GM23338 (cell line): ENCODE data around the gene GCHFR. TPM values are rescaled to one million over a fixed set of nuclear protein-coding genes. Genes with fewer than 3 reads are reported as not detected.

Source experiments
- ATAC-seq: fragments of 200-7000 bp; cut with Tn5 transposase; 3 replicates; pipeline ENCODE4 v1.9.1; 2020
- DNase-seq: peaks from one replicate; pipeline ENCODE4 v3.0.0-alpha.2; 2015; ENCODE audit warnings: low spot score
- H2AFZ ChIP-seq: fragments of 200-600 bp; sonication (generic); 2 replicates; pipeline ENCODE4 v1.8.0; 2016; ENCODE audit warnings: antibody characterized with exemption, mild to moderate bottlenecking, moderate library complexity
- H3F3A ChIP-seq: fragments of 200-600 bp; sonication (generic); replicated peaks from 2 replicates; pipeline ENCODE4 v1.8.0; 2017; ENCODE audit warnings: antibody characterized with exemption, mixed run types, low read depth
- H3K27ac ChIP-seq: fragments of 200-600 bp; sonication (generic); 2 replicates; pipeline ENCODE4 v1.6.1; 2016; ENCODE audit warnings: low read depth
- H3K27me3 ChIP-seq: fragments of 200-600 bp; sonication (generic); 2 replicates; pipeline ENCODE4 v1.8.0; 2016; ENCODE audit warnings: mild to moderate bottlenecking, mixed run types, moderate library complexity; ENCODE audit not compliant: insufficient read depth
- H3K36me3 ChIP-seq: fragments of 200-600 bp; sonication (generic); 2 replicates; pipeline ENCODE4 v1.8.0; 2016; ENCODE audit warnings: mild to moderate bottlenecking; ENCODE audit not compliant: insufficient read depth
- H3K4me1 ChIP-seq: fragments of 200-600 bp; sonication (generic); 2 replicates; pipeline ENCODE4 v1.8.0; 2016; ENCODE audit warnings: mild to moderate bottlenecking, moderate library complexity; ENCODE audit not compliant: insufficient read depth
- H3K4me2 ChIP-seq: fragments of 200-600 bp; sonication (generic); 2 replicates; pipeline ENCODE4 v1.7.1; 2017; ENCODE audit warnings: mixed run types
- H3K4me3 ChIP-seq: fragments of 200-600 bp; sonication (generic); 2 replicates; pipeline ENCODE4 v1.6.1; 2016; ENCODE audit warnings: mixed run types
- H3K79me2 ChIP-seq: fragments of 200-600 bp; sonication (generic); replicated peaks from 2 replicates; pipeline ENCODE4 v1.8.0; 2017; ENCODE audit warnings: mild to moderate bottlenecking; ENCODE audit not compliant: insufficient read depth
- H3K9me2 ChIP-seq: fragments of 200-600 bp; sonication (generic); 2 replicates; pipeline ENCODE4 v1.8.0; 2017; ENCODE audit not compliant: insufficient read depth
- H4K20me1 ChIP-seq: fragments of 200-600 bp; sonication (generic); replicated peaks from 2 replicates; pipeline ENCODE4 v1.8.0; 2017; ENCODE audit warnings: mild to moderate bottlenecking; ENCODE audit not compliant: insufficient read depth
- H3K27ac Mint-ChIP-seq: 2 replicates; pipeline ENCODE4 v1.8.0; 2020; ENCODE audit warnings: inconsistent platforms, mild to moderate bottlenecking, moderate library complexity, mixed read lengths
- H3K27me3 Mint-ChIP-seq: 3 replicates; pipeline ENCODE4 v1.8.0; 2022; ENCODE audit warnings: low read depth, mild to moderate bottlenecking, moderate library complexity, mixed read lengths, inconsistent platforms; ENCODE audit not compliant: insufficient read depth, poor library complexity
- H3K36me3 Mint-ChIP-seq: 3 replicates; pipeline ENCODE4 v1.8.0; 2021; ENCODE audit warnings: low read depth, mild to moderate bottlenecking, inconsistent platforms, moderate library complexity, mixed read lengths
- H3K4me1 Mint-ChIP-seq: 3 replicates; pipeline ENCODE4 v1.8.0; 2020; ENCODE audit warnings: mild to moderate bottlenecking, inconsistent platforms, mixed read lengths
- H3K4me3 Mint-ChIP-seq: 3 replicates; pipeline ENCODE4 v1.8.0; 2021; ENCODE audit warnings: moderate library complexity, mild to moderate bottlenecking, inconsistent platforms, mixed read lengths
- H3K9me3 Mint-ChIP-seq: 3 replicates; pipeline ENCODE4 v1.8.0; 2020; ENCODE audit warnings: moderate library complexity, mild to moderate bottlenecking, inconsistent platforms, mixed read lengths
- CREB1 ChIP-seq: fragments of 250-450 bp; sonication (Bioruptor Pico); IDR thresholded peaks from 2 replicates; pipeline ENCODE4 v1.5.0; 2020; ENCODE audit warnings: low read depth, mild to moderate bottlenecking, moderate library complexity
- CTCF ChIP-seq, 2 experiments: fragments of 200-600 bp in 1 of 2; sonication (generic) in 1 of 2; conservative IDR thresholded peaks; 2 replicates each; pipeline versions ENCODE4 v1.5.1 to v1.6.1; 2016 to 2017; ENCODE audit warnings: antibody characterized with exemption in 2 of 2, low read depth in 2 of 2, mild to moderate bottlenecking in 2 of 2, moderate library complexity in 1 of 2
- ETS1 ChIP-seq: IDR thresholded peaks from 2 replicates; pipeline ENCODE4 v1.6.1; 2016; ENCODE audit warnings: antibody characterized with exemption
- EZH2 ChIP-seq: fragments of 200-600 bp; sonication (generic); IDR thresholded peaks from one replicate; pipeline ENCODE4 v1.8.0; 2017; ENCODE audit warnings: antibody characterized with exemption, mild to moderate bottlenecking, low read depth; ENCODE audit not compliant: unreplicated experiment
- EZH2phosphoT487 ChIP-seq: fragments of 200-600 bp; sonication (generic); IDR thresholded peaks from one replicate; pipeline ENCODE4 v1.8.1; 2018; ENCODE audit warnings: antibody characterized with exemption; ENCODE audit not compliant: unreplicated experiment
- JUNB ChIP-seq: IDR thresholded peaks from one replicate; pipeline ENCODE4 v1.6.1; 2016; ENCODE audit warnings: antibody characterized with exemption; ENCODE audit not compliant: unreplicated experiment
- NANOG ChIP-seq: IDR thresholded peaks from 2 replicates; pipeline ENCODE4 v1.6.1; 2016; ENCODE audit warnings: antibody characterized with exemption, borderline replicate concordance
- POLR2AphosphoS5 ChIP-seq: IDR thresholded peaks from 2 replicates; pipeline ENCODE4 v1.6.1; 2016; ENCODE audit warnings: antibody characterized with exemption, low read depth
- STAT1 ChIP-seq: IDR thresholded peaks from one replicate; pipeline ENCODE4 v1.6.1; 2016; ENCODE audit warnings: antibody characterized with exemption; ENCODE audit not compliant: unreplicated experiment
- ZNF114 ChIP-seq: fragments of 250-450 bp; sonication (Bioruptor Pico); IDR thresholded peaks from 2 replicates; pipeline ENCODE4 v1.5.0; 2020; ENCODE audit warnings: mild to moderate bottlenecking, moderate library complexity
- ZNF331 ChIP-seq: fragments of 250-450 bp; sonication (Bioruptor Pico); IDR thresholded peaks from 2 replicates; pipeline ENCODE4 v1.5.0; 2020; ENCODE audit warnings: low read depth, mild to moderate bottlenecking, moderate library complexity
- ZNF462 ChIP-seq: fragments of 250-450 bp; sonication (Bioruptor Pico); IDR thresholded peaks from 2 replicates; pipeline ENCODE4 v1.5.0; 2020; ENCODE audit warnings: mild to moderate bottlenecking, moderate library complexity
- polyA plus RNA-seq: library from polyadenylated mRNA; unstranded; fragments of >200 nt; fragmentation: Nextera tagmentation; extraction: Ambion mirVana; gene quantifications from 2 replicates; pipeline ENCODE4 v1.2.1, GENCODE V29; 2016
- total RNA-seq: library from RNA; depleted of rRNA; stranded (reverse); fragments of >200 nt; shearing (Covaris generic); gene quantifications from 2 replicates; pipeline ENCODE4 v1.2.3, GENCODE V29; 2014

Gene GCHFR
- total and polyA plus RNA-seq, 2 experiments from 2014 or later, result 38.9 to 44.2 TPM

DNA sequence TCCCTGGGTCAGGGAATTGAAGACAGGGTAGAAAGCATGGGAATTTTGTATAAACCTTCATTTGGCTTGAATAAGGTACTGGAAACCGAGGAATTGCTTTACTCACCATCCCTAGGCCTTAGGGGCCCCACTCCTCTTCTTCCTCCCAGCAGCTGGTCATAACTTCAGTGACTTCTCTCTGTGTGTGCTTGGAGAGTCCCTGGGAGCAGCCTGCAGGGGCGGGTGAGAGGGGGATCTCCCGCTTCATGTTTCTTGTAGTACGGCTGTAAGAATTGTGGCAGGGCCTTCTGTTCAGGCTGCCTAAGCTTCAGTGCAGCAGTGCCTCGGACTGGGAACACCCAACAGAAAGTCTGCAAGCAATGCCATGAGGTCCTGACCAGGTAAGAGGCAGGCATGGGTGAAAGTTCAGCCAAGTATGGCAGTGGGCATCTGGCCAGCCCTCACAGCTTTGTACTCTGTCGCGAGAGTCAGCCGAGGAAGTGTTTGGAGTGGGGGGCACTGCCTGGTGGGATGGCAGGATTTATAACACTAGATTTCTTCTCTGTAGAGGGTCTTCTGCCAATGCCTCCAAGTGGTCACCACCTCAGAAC lies 45.1 kb downstream of the GCHFR start:
- H3F3A ChIP-seq, result peaks cover 8% of the 10 kb centered on the region; the same call in 1 of the 2 replicates
- no peaks in the 10 kb centered on the region for H4K20me1 ChIP-seq
- no peak overlapping the region for H3K4me2 ChIP-seq
- no peak overlapping the region for H3K4me3 Mint-ChIP-seq
- no peaks in the 10 kb centered on the region for H3K9me3 Mint-ChIP-seq
- H3K36me3 Mint-ChIP-seq, result no peaks in the 10 kb centered on the region; the same call in 2 of the 3 replicates
- DNase-seq (no peak), ATAC-seq (no peak)
- H3K27ac Mint-ChIP-seq, result 0 out of 2 replicates have a peak overlapping the region, but pooled peaks have one; percentile 46
- H3K27ac ChIP-seq, result no peak overlapping the region
- peaks cover 16% of the 10 kb centered on the region for H3K4me1 Mint-ChIP-seq
- peaks cover 8% of the 10 kb centered on the region; the same call in 1 of the 2 replicates for H3K4me1 ChIP-seq
- H3K9me2 ChIP-seq, result no peaks in the 10 kb centered on the region
- peaks cover 19% of the 10 kb centered on the region for H3K79me2 ChIP-seq
- H3K27me3 ChIP-seq, result no peaks in the 10 kb centered on the region
- no peak overlapping the region for H2AFZ ChIP-seq
- TF ChIP-seq EZH2 (no peak), POLR2AphosphoS5 (no peak)
- peaks cover 13% of the 10 kb centered on the region for H3K27me3 Mint-ChIP-seq
- no peak overlapping the region for H3K4me3 ChIP-seq
- H3K36me3 ChIP-seq, result no peaks in the 10 kb centered on the region

- Mint-ChIP-seq H3K27me3 (peaks cover 9% of the 10 kb centered on the region), H3K4me3 (no peak overlapping the region), H3K36me3 (peaks cover 6% of the 10 kb centered on the region; the same call in 1 of the 3 replicates), H3K9me3 (no peaks in the 10 kb centered on the region), H3K27ac (no peak overlapping the region), H3K4me1 (peaks cover 10% of the 10 kb centered on the region)
- DNase-seq, result no peak
- Histone ChIP-seq H3K4me2 (no peak overlapping the region), H3K9me2 (no peaks in the 10 kb centered on the region), H3K36me3 (no peaks in the 10 kb centered on the region), H3F3A (0 out of 2 replicates have a peak, but pooled peaks cover 8% of the 10 kb centered on the region), H3K79me2 (no peaks in the 10 kb centered on the region), H2AFZ (no peak overlapping the region), H4K20me1 (no peaks in the 10 kb centered on the region), H3K27ac (no peak overlapping the region), H3K27me3 (no peaks in the 10 kb centered on the region), H3K4me3 (no peak overlapping the region), H3K4me1 (0 out of 2 replicates have a peak, but pooled peaks cover 2% of the 10 kb centered on the region)
- ATAC-seq, result no peak
- TF ChIP-seq ETS1, result no peak
- TF ChIP-seq EZH2, result no peak
- no peak for TF ChIP-seq EZH2phosphoT487
- TF ChIP-seq ZNF114 (CRISPR knock-in tag), result no peak
- no peak for TF ChIP-seq CREB1 (CRISPR knock-in tag)
- TF ChIP-seq STAT1, result no peak
- no peak for TF ChIP-seq NANOG
- no peak for TF ChIP-seq JUNB
- TF ChIP-seq ZNF462 (CRISPR knock-in tag), result no peak
- TF ChIP-seq CTCF (conservative IDR thresholded peaks at IDR 0.05; ENCODE audit: low read depth in 2 of 2), result no peak
- no peak for TF ChIP-seq ZNF331 (CRISPR knock-in tag)
Observed at GRCh38 chr15:40812721-40813425, 49.0 kb downstream of the GCHFR start.
